PC-9 (cell line): Measurements from ENCODE around the gene SETD3.

ENCODE experiments used
- EZH2 ChIP-seq: fragments of 200-600 bp; sonication (generic); IDR thresholded peaks from 2 replicates; pipeline ENCODE4 v1.8.0; 2017; ENCODE audit warnings: antibody characterized with exemption, low read depth
- TF ChIP-seq, protein P1 (sequence below): fragments of 200-600 bp; sonication (generic); conservative IDR thresholded peaks from 2 replicates; pipeline ENCODE4 v1.6.1; 2017; ENCODE audit warnings: mixed run types, antibody characterized with exemption, mild to moderate bottlenecking, moderate library complexity

- no peak for TF ChIP-seq EZH2
- TF ChIP-seq, protein P1, sequence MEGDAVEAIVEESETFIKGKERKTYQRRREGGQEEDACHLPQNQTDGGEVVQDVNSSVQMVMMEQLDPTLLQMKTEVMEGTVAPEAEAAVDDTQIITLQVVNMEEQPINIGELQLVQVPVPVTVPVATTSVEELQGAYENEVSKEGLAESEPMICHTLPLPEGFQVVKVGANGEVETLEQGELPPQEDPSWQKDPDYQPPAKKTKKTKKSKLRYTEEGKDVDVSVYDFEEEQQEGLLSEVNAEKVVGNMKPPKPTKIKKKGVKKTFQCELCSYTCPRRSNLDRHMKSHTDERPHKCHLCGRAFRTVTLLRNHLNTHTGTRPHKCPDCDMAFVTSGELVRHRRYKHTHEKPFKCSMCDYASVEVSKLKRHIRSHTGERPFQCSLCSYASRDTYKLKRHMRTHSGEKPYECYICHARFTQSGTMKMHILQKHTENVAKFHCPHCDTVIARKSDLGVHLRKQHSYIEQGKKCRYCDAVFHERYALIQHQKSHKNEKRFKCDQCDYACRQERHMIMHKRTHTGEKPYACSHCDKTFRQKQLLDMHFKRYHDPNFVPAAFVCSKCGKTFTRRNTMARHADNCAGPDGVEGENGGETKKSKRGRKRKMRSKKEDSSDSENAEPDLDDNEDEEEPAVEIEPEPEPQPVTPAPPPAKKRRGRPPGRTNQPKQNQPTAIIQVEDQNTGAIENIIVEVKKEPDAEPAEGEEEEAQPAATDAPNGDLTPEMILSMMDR = no peak
Observed at GRCh38 chr14:99419905-99420304, 60.8 kb downstream of the SETD3 start.
